Mesenchymal stem cell (in vitro differentiated cells and primary cell): ENCODE measurements around the gene NID2.

Experiments
- DNase-seq: peaks from one replicate; pipeline ENCODE4 v3.0.0-alpha.2; 2013
- H2AFZ ChIP-seq: one replicate; pipeline ENCODE4 v1.6.1; 2013; ENCODE audit warnings: low read depth, mild to moderate bottlenecking, control low read depth, inconsistent platforms, low read length, moderate library complexity
- H2AK5ac ChIP-seq: 2 replicates; pipeline ENCODE4 v1.6.1; 2013; ENCODE audit warnings: low read length, moderate library complexity, mild to moderate bottlenecking, inconsistent platforms; ENCODE audit not compliant: severe bottlenecking
- H2BK120ac ChIP-seq: one replicate; pipeline ENCODE4 v1.6.1; 2013; ENCODE audit warnings: low read depth, mild to moderate bottlenecking, inconsistent platforms, low read length, moderate library complexity
- H2BK12ac ChIP-seq, 2 experiments: one replicate each; pipeline ENCODE4 v1.6.1; 2013; ENCODE audit warnings: inconsistent platforms in 2 of 2, low read length in 2 of 2, mild to moderate bottlenecking in 2 of 2, moderate library complexity in 2 of 2, control low read depth in 1 of 2
- H2BK15ac ChIP-seq: one replicate; pipeline ENCODE4 v1.6.1; 2013; ENCODE audit warnings: mild to moderate bottlenecking, low read depth, inconsistent platforms; ENCODE audit not compliant: poor library complexity, severe bottlenecking
- H2BK5ac ChIP-seq: 2 replicates; pipeline ENCODE4 v1.6.1; 2013; ENCODE audit warnings: low read depth, mild to moderate bottlenecking, low read length, control low read depth, inconsistent platforms; ENCODE audit not compliant: poor library complexity, severe bottlenecking
- H3K14ac ChIP-seq, 2 experiments: one replicate each; pipeline ENCODE4 v1.6.1; 2013; ENCODE audit warnings: inconsistent platforms in 2 of 2, low read length in 2 of 2, control low read depth in 1 of 2, mild to moderate bottlenecking in 1 of 2, moderate library complexity in 1 of 2
- H3K18ac ChIP-seq, 2 experiments: one replicate each; pipeline ENCODE4 v1.6.1; 2013; ENCODE audit warnings: inconsistent platforms in 2 of 2, low read length in 2 of 2, control low read depth in 1 of 2, low read depth in 1 of 2, mild to moderate bottlenecking in 1 of 2
- H3K23ac ChIP-seq, 2 experiments: one replicate each; pipeline ENCODE4 v1.6.1; 2013; ENCODE audit warnings: inconsistent platforms in 2 of 2, low read length in 2 of 2, mild to moderate bottlenecking in 2 of 2, moderate library complexity in 2 of 2, control low read depth in 1 of 2
- H3K27ac ChIP-seq: 2 replicates; pipeline ENCODE4 v1.5.1; 2013; ENCODE audit warnings: mild to moderate bottlenecking, moderate library complexity, low read length, control low read depth, inconsistent platforms; ENCODE audit not compliant: poor library complexity, severe bottlenecking
- H3K27me3 ChIP-seq, 2 experiments: 2 replicates each; pipeline versions ENCODE4 v1.6.1 to v1.7.0; 2013; ENCODE audit warnings: low read length in 2 of 2, mild to moderate bottlenecking in 2 of 2, moderate library complexity in 2 of 2, control low read depth in 1 of 2, inconsistent platforms in 1 of 2; ENCODE audit not compliant: control insufficient read depth in 1 of 2, insufficient read depth in 1 of 2
- H3K36me3 ChIP-seq, 2 experiments: 2 replicates each; pipeline versions ENCODE4 v1.6.1 to v1.7.0; 2013; ENCODE audit warnings: low read length in 2 of 2, control low read depth in 1 of 2, inconsistent platforms in 1 of 2, low read depth in 1 of 2, mild to moderate bottlenecking in 1 of 2; ENCODE audit not compliant: insufficient read depth in 2 of 2, control insufficient read depth in 1 of 2
- H3K4ac ChIP-seq, 2 experiments: one replicate each; pipeline ENCODE4 v1.6.1; 2013; ENCODE audit warnings: inconsistent platforms in 2 of 2, low read length in 2 of 2, mild to moderate bottlenecking in 2 of 2, moderate library complexity in 2 of 2, control low read depth in 1 of 2, low read depth in 1 of 2
- H3K4me1 ChIP-seq: 2 replicates; pipeline ENCODE4 v1.6.1; 2013; ENCODE audit warnings: low read depth, low read length, control low read depth; ENCODE audit not compliant: control insufficient read depth, insufficient read depth
- H3K4me2 ChIP-seq: 2 replicates; pipeline ENCODE4 v1.6.1; 2013; ENCODE audit warnings: low read length, mild to moderate bottlenecking, inconsistent platforms; ENCODE audit not compliant: poor library complexity, severe bottlenecking
- H3K4me3 ChIP-seq, 2 experiments: 2 replicates each; pipeline versions ENCODE4 v1.5.1 to v1.7.0; 2013; ENCODE audit warnings: low read length in 2 of 2, mild to moderate bottlenecking in 2 of 2, control low read depth in 1 of 2, low read depth in 1 of 2; ENCODE audit not compliant: insufficient read depth in 1 of 2
- H3K79me1 ChIP-seq: replicated peaks from 2 replicates; pipeline ENCODE4 v1.6.1; 2013; ENCODE audit warnings: mild to moderate bottlenecking, control low read depth, low read length, inconsistent platforms; ENCODE audit not compliant: poor library complexity, severe bottlenecking
- H3K9ac ChIP-seq: 2 replicates; pipeline ENCODE4 v1.7.0; 2013; ENCODE audit warnings: mild to moderate bottlenecking, low read length, moderate library complexity
- H3K9me3 ChIP-seq: 2 replicates; pipeline ENCODE4 v1.7.0; 2013; ENCODE audit warnings: mild to moderate bottlenecking, low read length; ENCODE audit not compliant: control insufficient read depth
- H4K8ac ChIP-seq: one replicate; pipeline ENCODE4 v1.6.1; 2013; ENCODE audit warnings: inconsistent platforms, mild to moderate bottlenecking, low read length, moderate library complexity
- H4K91ac ChIP-seq: one replicate; pipeline ENCODE4 v1.6.1; 2013; ENCODE audit warnings: mild to moderate bottlenecking, low read length, inconsistent platforms
- WGBS: methylation state at CpG from one replicate; pipeline ENCODE4 v1.1.7; 2013; ENCODE audit warnings: mixed read lengths; 5-methylcytosine and 5-hydroxymethylcytosine counted together

The NID2 gene

GRCh38 chr14:52026017-52026660, 42.7 kb downstream of the NID2 start:
- H3K4me2 ChIP-seq: no peak overlapping the region
- H3K4me1 ChIP-seq: peaks cover 4% of the 10 kb centered on the region
- 79% methylated on average over 5 of the region's 8 CpGs for WGBS
- DNase-seq: no peak
- no peak overlapping the region for H3K23ac ChIP-seq
- H2BK15ac ChIP-seq: peak overlapping the region; percentile 65
- no peak overlapping the region for H2AFZ ChIP-seq
- peak overlapping the region; percentile 84 for H4K91ac ChIP-seq
- H3K27me3 ChIP-seq: no peaks in the 10 kb centered on the region
- no peak overlapping the region for H2BK120ac ChIP-seq
- H3K9ac ChIP-seq: peak overlapping the region; percentile 0
- peak overlapping the region; percentile 60 to 98 for H2BK12ac ChIP-seq
- H3K4ac ChIP-seq: no peak overlapping the region
- no peak overlapping the region for H3K4me3 ChIP-seq
- H3K14ac ChIP-seq: peak overlapping the region in 1 of 2 experiments; percentile 23
- H3K18ac ChIP-seq: peak overlapping the region; percentile 52 to 82
- H2BK5ac ChIP-seq: no peak overlapping the region
- peak overlapping the region; percentile 62 for H4K8ac ChIP-seq
- no peak overlapping the region for H3K27ac ChIP-seq
- H3K9me3 ChIP-seq: no peaks in the 10 kb centered on the region
- H2AK5ac ChIP-seq: peak overlapping the region; percentile 11
- peaks cover 2 to 23% of the 10 kb centered on the region in 2 experiments for H3K36me3 ChIP-seq
- no peaks in the 10 kb centered on the region for H3K79me1 ChIP-seq

DNA sequence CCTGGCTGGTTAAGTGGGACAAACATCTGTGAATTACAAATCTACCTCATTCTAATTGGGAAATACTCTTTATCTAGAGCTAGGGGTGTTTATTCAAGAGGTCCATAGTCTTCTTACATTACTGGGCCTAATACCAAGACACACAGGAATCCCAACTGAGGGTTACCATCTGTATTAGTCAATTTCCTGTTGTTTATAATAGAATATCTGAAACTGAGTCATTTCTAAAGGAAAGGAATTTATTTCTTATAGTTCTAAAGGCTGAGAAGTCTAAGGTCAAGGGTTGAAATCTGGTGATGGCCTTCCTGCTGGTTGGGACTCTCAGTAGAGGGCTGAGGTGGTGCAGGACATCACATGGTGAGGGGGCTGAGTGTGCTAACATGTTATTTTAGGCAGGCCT, 43.5 kb downstream of the NID2 start:
- Histone ChIP-seq H3K23ac (no peak overlapping the region), H4K91ac (no peak overlapping the region), H2BK15ac (no peak overlapping the region), H2AK5ac (no peak overlapping the region), H3K4me2 (no peak overlapping the region), H4K8ac (no peak overlapping the region), H2BK120ac (no peak overlapping the region), H3K79me1 (no peaks in the 10 kb centered on the region), H3K27ac (no peak overlapping the region), H3K9me3 (no peaks in the 10 kb centered on the region), H3K4me1 (peaks cover 4% of the 10 kb centered on the region), H2AFZ (no peak overlapping the region), H3K14ac (no peak overlapping the region), H3K4ac (no peak overlapping the region), H3K36me3 (peaks cover 2 to 23% of the 10 kb centered on the region in 2 experiments), H2BK5ac (no peak overlapping the region), H3K9ac (peak overlapping the region; percentile 0), H3K18ac (no peak overlapping the region), H3K4me3 (no peak overlapping the region), H2BK12ac (no peak overlapping the region), H3K27me3 (no peaks in the 10 kb centered on the region)
- DNase-seq: peak; percentile 83

- no peak overlapping the region for H3K4ac ChIP-seq
- H3K4me2 ChIP-seq: no peak overlapping the region
- H2AFZ ChIP-seq: no peak overlapping the region
- H2BK12ac ChIP-seq: no peak overlapping the region
- H3K18ac ChIP-seq: no peak overlapping the region
- H3K4me1 ChIP-seq: peaks cover 4% of the 10 kb centered on the region
- no peak overlapping the region for H2BK15ac ChIP-seq
- no peak overlapping the region for H2BK5ac ChIP-seq
- no peak overlapping the region for H2BK120ac ChIP-seq
- H3K27me3 ChIP-seq: no peaks in the 10 kb centered on the region
- H2AK5ac ChIP-seq: no peak overlapping the region
- no peaks in the 10 kb centered on the region for H3K79me1 ChIP-seq
- peak; percentile 53 for DNase-seq
- no peak overlapping the region for H4K91ac ChIP-seq
- no peak overlapping the region for H4K8ac ChIP-seq
- H3K9me3 ChIP-seq: no peaks in the 10 kb centered on the region
- H3K23ac ChIP-seq: no peak overlapping the region
- H3K27ac ChIP-seq: no peak overlapping the region
- no CpG with 5 or more reads among the region's 1 CpG for WGBS
- H3K9ac ChIP-seq: no peak overlapping the region
- H3K14ac ChIP-seq: no peak overlapping the region
- H3K36me3 ChIP-seq: peaks cover 2 to 35% of the 10 kb centered on the region in 2 experiments
- H3K4me3 ChIP-seq: no peak overlapping the region
Observed at GRCh38 chr14:52023518-52023917, 45.3 kb downstream of the NID2 start.

DNA sequence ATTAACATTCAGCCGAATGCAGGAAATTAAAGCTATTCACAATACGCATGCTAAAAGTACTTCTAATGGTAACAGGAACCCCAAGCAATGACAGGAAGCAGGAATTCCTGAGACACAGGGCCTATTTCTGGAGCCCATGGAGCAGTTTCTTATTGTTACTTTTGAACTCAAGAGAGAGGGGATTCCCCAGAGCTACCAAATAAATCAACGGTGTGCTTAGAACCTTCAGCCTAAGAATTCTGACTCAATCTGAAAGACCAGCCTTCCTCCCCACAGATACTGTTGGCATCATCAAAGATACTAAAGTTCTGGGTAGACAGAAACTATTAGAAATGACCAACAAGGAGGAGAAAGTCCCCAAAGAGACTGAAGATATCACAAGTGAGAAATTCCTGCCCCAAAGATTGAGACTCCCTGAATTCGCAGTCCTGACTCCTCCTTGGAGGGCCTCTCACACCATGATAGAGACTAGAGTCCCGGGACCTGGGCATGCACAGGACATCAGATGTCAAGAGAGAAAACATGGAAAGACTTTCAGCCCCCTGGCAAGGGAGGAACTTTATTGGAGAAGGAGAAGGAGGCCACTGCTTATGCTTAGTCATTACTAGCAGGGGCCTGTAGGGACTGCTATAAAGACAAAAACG, 46.8 kb downstream of the NID2 start:
- Histone ChIP-seq H3K4ac (peak overlapping the region in 1 of 2 experiments; percentile 62), H3K18ac (peak overlapping the region in 1 of 2 experiments; percentile 19), H3K9ac (no peak overlapping the region), H3K79me1 (no peaks in the 10 kb centered on the region), H4K8ac (no peak overlapping the region), H3K9me3 (no peaks in the 10 kb centered on the region), H2AK5ac (no peak overlapping the region), H3K4me2 (no peak overlapping the region), H3K14ac (no peak overlapping the region), H2BK5ac (no peak overlapping the region), H3K4me3 (no peak overlapping the region), H2BK15ac (no peak overlapping the region), H2AFZ (no peak overlapping the region), H3K27ac (no peak overlapping the region), H2BK12ac (peak overlapping the region in 1 of 2 experiments; percentile 47), H3K23ac (no peak overlapping the region), H2BK120ac (no peak overlapping the region), H4K91ac (no peak overlapping the region), H3K36me3 (peaks cover 1 to 32% of the 10 kb centered on the region in 2 experiments), H3K27me3 (peaks cover 0 to 1% of the 10 kb centered on the region in 2 experiments), H3K4me1 (peaks cover 4% of the 10 kb centered on the region)
- DNase-seq: peak; percentile 54
- WGBS: 76% methylated on average over 4 of the region's 6 CpGs
